PC-9 (cell line): Measurements from ENCODE around the gene NAT16. TPM values are rescaled to one million over a fixed set of nuclear protein-coding genes. Genes with fewer than 3 reads are reported as not detected.

Experiments used
- Bru-seq: library from RNA; stranded (reverse); fragments of 400-500 nt; gene quantifications from one replicate; lab custom pipeline; 2021; lab: Mats Ljungman, UMichigan
- BruChase-seq, 2 experiments: library from RNA; stranded (reverse); fragments of 400-500 nt; gene quantifications; one replicate each; lab custom pipeline; 2021; lab: Mats Ljungman, UMichigan
- BruUV-seq: library from RNA; stranded (reverse); fragments of 400-500 nt; replicated peaks from 2 replicates; lab custom pipeline; 2021; lab: Mats Ljungman, UMichigan
- CTCF ChIA-PET: fragments of 300-600 bp; sonication (Branson Sonifier 250); formaldehyde crosslinking; loops from one replicate; lab custom pipeline; 2022; ENCODE audit warnings: antibody characterized with exemption; lab: Charles Lee
- POLR2A ChIA-PET: fragments of 300-600 bp; sonication (Branson Sonifier 250); formaldehyde crosslinking; loops from one replicate; lab custom pipeline; 2022; ENCODE audit warnings: antibody characterized with exemption; ENCODE audit not compliant: unreplicated experiment; lab: Charles Lee
- DNase-seq, 2 experiments: peaks; one replicate each; pipeline versions ENCODE4 v3.0.0 to v3.0.0-alpha.2; 2015 to 2022; ENCODE audit warnings: mixed read lengths in 1 of 2
- H2AFZ ChIP-seq: fragments of 200-600 bp; sonication (generic); 2 replicates; pipeline ENCODE4 v1.8.1; 2017; ENCODE audit warnings: antibody characterized with exemption
- H3F3A ChIP-seq: fragments of 200-600 bp; sonication (generic); 2 replicates; pipeline ENCODE4 v1.8.1; 2017; ENCODE audit warnings: antibody characterized with exemption, mild to moderate bottlenecking, low read depth; ENCODE audit not compliant: insufficient read depth
- H3K27ac ChIP-seq: fragments of 200-600 bp; sonication (generic); 2 replicates; pipeline ENCODE4 v1.6.1; 2016; ENCODE audit warnings: mixed run types
- H3K27me3 ChIP-seq: fragments of 200-600 bp; sonication (generic); 2 replicates; pipeline ENCODE4 v1.6.1; 2016; ENCODE audit warnings: low read depth, mixed run types; ENCODE audit not compliant: insufficient read depth
- H3K36me3 ChIP-seq: fragments of 200-600 bp; sonication (generic); 2 replicates; pipeline ENCODE4 v1.6.1; 2016; ENCODE audit warnings: low read depth, mixed run types
- H3K4me1 ChIP-seq: fragments of 200-600 bp; sonication (generic); replicated peaks from 2 replicates; pipeline ENCODE4 v1.6.1; 2016; ENCODE audit warnings: mixed run types; ENCODE audit not compliant: insufficient read depth
- H3K4me2 ChIP-seq: fragments of 200-600 bp; sonication (generic); 2 replicates; pipeline ENCODE4 v1.6.1; 2017; ENCODE audit warnings: mixed run types
- H3K4me3 ChIP-seq: fragments of 200-600 bp; sonication (generic); 2 replicates; pipeline ENCODE4 v1.6.1; 2016; ENCODE audit warnings: mixed run types
- H3K79me2 ChIP-seq: fragments of 200-600 bp; sonication (generic); 2 replicates; pipeline ENCODE4 v1.6.1; 2017; ENCODE audit warnings: low read depth, mixed run types
- H3K9me2 ChIP-seq: fragments of 200-600 bp; sonication (generic); 2 replicates; pipeline ENCODE4 v1.8.1; 2017; ENCODE audit warnings: mild to moderate bottlenecking; ENCODE audit not compliant: insufficient read depth
- H3K9me3 ChIP-seq: fragments of 200-600 bp; sonication (generic); 2 replicates; pipeline ENCODE4 v1.8.1; 2016; ENCODE audit warnings: low read depth; ENCODE audit not compliant: insufficient read depth
- H4K20me1 ChIP-seq: fragments of 200-600 bp; sonication (generic); 2 replicates; pipeline ENCODE4 v1.8.1; 2017; ENCODE audit not compliant: insufficient read depth
- CTCF ChIP-seq: fragments of 200-600 bp; sonication (generic); conservative IDR thresholded peaks from 2 replicates; pipeline ENCODE4 v1.6.1; 2017; ENCODE audit warnings: mixed run types, antibody characterized with exemption, mild to moderate bottlenecking, moderate library complexity
- EZH2 ChIP-seq: fragments of 200-600 bp; sonication (generic); IDR thresholded peaks from 2 replicates; pipeline ENCODE4 v1.8.0; 2017; ENCODE audit warnings: antibody characterized with exemption, low read depth
- intact Hi-C: fragments of 100-400 bp; cut with micrococcal nuclease; formaldehyde crosslinking; loops from one replicate; pipeline ENCODE4 v1.10.0; 2022; ENCODE audit not compliant: unreplicated experiment
- long read RNA-seq: library from polyadenylated mRNA; stranded (forward); transcript quantifications from one replicate; pipeline ENCODE4 v2.0.0, GENCODE V29; 2022
- total RNA-seq: library from RNA; stranded (reverse); gene quantifications from 2 replicates; pipeline ENCODE4 v1.2.3, GENCODE V29; 2021

Gene NAT16
- total RNA-seq (not detected in 2 replicates), Bru-seq, nascent RNA (not detected), BruChase-seq, experiment 1, labeled RNA remaining after a 2-hour chase (not detected), BruChase-seq, experiment 2, labeled RNA remaining after a 6-hour chase (not detected)
- long read RNA-seq = 0 reads

- H3K36me3 ChIP-seq = no peaks in the 10 kb centered on the region
- ChIA-PET CTCF (no interaction called here), POLR2A (no interaction called here)
- DNase-seq = no peak
- TF ChIP-seq EZH2 (no peak), CTCF (no peak)
- H2AFZ ChIP-seq = no peak within 1 kb of the TSS
- no peaks in the 10 kb centered on the region for H3K9me3 ChIP-seq
- no peaks in the 10 kb centered on the region for H3F3A ChIP-seq
- no peak within 1 kb of the TSS for H3K4me2 ChIP-seq
- H3K4me1 ChIP-seq = no peaks in the 10 kb centered on the region
- intact Hi-C loops = no loop called here
- no peaks in the 10 kb centered on the region for H3K9me2 ChIP-seq
- H3K79me2 ChIP-seq = no peaks in the 10 kb centered on the region
- H3K4me3 ChIP-seq = no peak within 1 kb of the TSS
- no TSS peak for BruUV-seq
- H4K20me1 ChIP-seq = no peaks in the 10 kb centered on the region
- no peak within 1 kb of the TSS for H3K27ac ChIP-seq
- H3K27me3 ChIP-seq = peaks cover 32% of the 10 kb centered on the region
These were observed at the start of gene NAT16 for GRCh38 chr7:101180130-101180755. Gene NAT16 (minus strand): TSS chr7:101180293. CDS start chr7:101174807, 5,486 bp downstream.

GRCh38 chr7:101226721-101227120 is 46.6 kb upstream of the NAT16 start:
- no peaks in the 10 kb centered on the region for H3K9me3 ChIP-seq
- H3K4me2 ChIP-seq = no peak overlapping the region
- ChIA-PET CTCF (interaction anchor here (0.7 kb wide), 1 partner anchor 174 kb away, joined by 3 read pairs; no protein-coding TSS in a partner anchor), POLR2A (interaction anchor here (0.7 kb wide), 1 partner anchor 83 kb away, joined by 7 read pairs; no protein-coding TSS in a partner anchor)
- H3K9me2 ChIP-seq = no peaks in the 10 kb centered on the region
- no peak overlapping the region for H3K4me3 ChIP-seq
- no peak for DNase-seq
- no peak overlapping the region for H2AFZ ChIP-seq
- TF ChIP-seq EZH2 (no peak), CTCF (no peak)
- H3K79me2 ChIP-seq = no peaks in the 10 kb centered on the region
- intact Hi-C loops = no loop called here
- BruUV-seq = no TSS peak
- H3K27ac ChIP-seq = no peak overlapping the region
- peaks cover 3% of the 10 kb centered on the region; the same call in 1 of the 2 replicates for H3F3A ChIP-seq
- no peaks in the 10 kb centered on the region; the same call in 1 of the 2 replicates for H4K20me1 ChIP-seq
- no peaks in the 10 kb centered on the region for H3K27me3 ChIP-seq
- H3K4me1 ChIP-seq = peaks cover under 1% of the 10 kb centered on the region; the same call in 1 of the 2 replicates
- 0 out of 2 replicates have a peak, but pooled peaks cover 5% of the 10 kb centered on the region for H3K36me3 ChIP-seq

GRCh38 chr7:101225650-101226049 is 45.6 kb upstream of the NAT16 start:
- Histone ChIP-seq H3K27ac (no peak overlapping the region), H3K4me2 (no peak overlapping the region), H4K20me1 (no peaks in the 10 kb centered on the region; the same call in 1 of the 2 replicates), H3K27me3 (no peaks in the 10 kb centered on the region), H3F3A (no peaks in the 10 kb centered on the region), H3K4me1 (no peaks in the 10 kb centered on the region), H3K79me2 (peaks cover 5% of the 10 kb centered on the region; the same call in 1 of the 2 replicates), H3K9me2 (no peaks in the 10 kb centered on the region), H3K9me3 (no peaks in the 10 kb centered on the region), H3K36me3 (0 out of 2 replicates have a peak, but pooled peaks cover 5% of the 10 kb centered on the region), H2AFZ (no peak overlapping the region), H3K4me3 (no peak overlapping the region)
- TF ChIP-seq CTCF (no peak), EZH2 (no peak)
- intact Hi-C loops = no loop called here
- ChIA-PET CTCF (interaction anchor here (1.0 kb wide), 1 partner anchor 81 kb away, joined by 3 read pairs; no protein-coding TSS in a partner anchor), POLR2A (no interaction called here)
- BruUV-seq = no TSS peak
- no peak for DNase-seq
